ENCODE data around the gene NME4. TPM values are rescaled to one million over a fixed set of nuclear protein-coding genes. Genes with fewer than 3 reads are reported as not detected.
A peak's percentile ranks its signal among the peaks of the same experiment; 100 is the strongest.

NME4 gene
- total and polyA plus RNA-seq, 2 donors from 2014 or later = 56.6 to 100 TPM

DNA sequence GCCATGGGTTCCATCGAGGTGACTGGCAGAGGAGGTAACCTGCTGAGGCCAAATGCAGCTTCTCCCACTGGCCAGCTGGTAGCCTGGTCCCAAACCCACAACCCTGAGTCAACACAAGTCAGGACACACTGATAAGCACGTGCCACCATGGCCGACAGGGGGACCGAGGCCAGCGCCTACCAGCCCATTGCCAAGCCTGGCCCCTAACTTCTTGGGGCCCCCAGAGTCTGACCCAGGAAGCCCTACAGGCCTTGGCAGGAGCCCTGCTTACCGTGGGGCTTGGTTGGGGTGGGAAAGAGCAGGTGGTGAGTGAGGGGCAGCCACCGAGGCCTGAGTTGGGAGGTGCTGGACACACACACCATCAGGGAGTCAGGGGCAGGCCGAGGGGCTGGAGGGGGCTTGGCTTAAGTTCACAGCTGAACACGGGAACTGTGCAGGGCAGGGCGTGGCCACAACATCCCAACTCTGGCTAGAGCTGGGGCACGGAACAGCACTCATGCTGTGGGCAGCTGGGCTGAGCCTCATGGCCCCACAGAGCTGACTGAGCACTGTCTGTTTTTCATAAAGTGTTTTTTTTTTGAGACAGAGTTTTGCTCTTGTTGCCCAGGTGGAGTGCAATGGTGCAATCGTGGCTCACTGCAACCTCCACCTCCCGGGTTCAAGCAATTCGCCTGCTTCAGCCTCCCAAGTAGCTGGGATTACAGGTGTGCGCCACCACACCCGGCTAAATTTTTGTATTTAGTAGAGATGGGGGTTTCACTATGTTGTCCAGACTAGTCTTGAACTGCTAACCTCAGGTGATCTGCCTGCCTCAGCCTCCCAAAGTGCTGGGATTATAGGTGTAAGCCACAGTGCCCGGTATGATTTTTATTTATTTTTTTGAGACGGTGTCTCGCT is 32.2 kb upstream of the NME4 start:
- Histone ChIP-seq H3K36me3 (ENCODE audit: control insufficient read depth in 2 of 3, insufficient read depth in 3 of 3, low read length in 3 of 3) (peaks cover 0 to 8% (median 0%) of the 10 kb centered on the region in 3 donors), H3K9me3 (ENCODE audit: control insufficient read depth in 2 of 3, insufficient read depth in 1 of 3, low read length in 3 of 3) (no peaks in the 10 kb centered on the region), H3K9ac (ENCODE audit: low read length in 3 of 3) (peak overlapping the region in 1 of 3 donors; percentile 26), H3K4me3 (ENCODE audit: low read length in 3 of 3) (no peak overlapping the region), H3K4me1 (ENCODE audit: control insufficient read depth in 2 of 3, insufficient read depth in 2 of 3, low read depth in 1 of 3, low read length in 3 of 3) (peaks cover 0 to 20% (median 0%) of the 10 kb centered on the region in 3 donors), H3K27ac (ENCODE audit: low read depth in 2 of 2, low read length in 2 of 2) (peak overlapping the region in 1 of 2 donors; percentile 47), H3K27me3 (ENCODE audit: control insufficient read depth, insufficient read depth, low read length) (no peaks in the 10 kb centered on the region)
- peak in 1 of 5 donors; percentile 61 for DNase-seq
- intact Hi-C loops (cut with DNase I) = no loop called here
- no peak for FAIRE-seq
- no peak for TF ChIP-seq CTCF (IDR thresholded peaks at IDR 0.05; ENCODE audit: borderline replicate concordance, extremely low read depth, insufficient read depth)

- Histone ChIP-seq H3K36me3 (ENCODE audit: control insufficient read depth in 2 of 3, insufficient read depth in 3 of 3, low read length in 3 of 3) (peaks cover 0 to 8% (median 0%) of the 10 kb centered on the region in 3 donors), H3K9ac (ENCODE audit: low read length in 3 of 3) (no peak overlapping the region), H3K27ac (ENCODE audit: low read depth in 2 of 2, low read length in 2 of 2) (no peak overlapping the region), H3K4me3 (ENCODE audit: low read length in 3 of 3) (no peak overlapping the region), H3K27me3 (ENCODE audit: control insufficient read depth, insufficient read depth, low read length) (no peaks in the 10 kb centered on the region), H3K4me1 (ENCODE audit: control insufficient read depth in 2 of 3, insufficient read depth in 2 of 3, low read depth in 1 of 3, low read length in 3 of 3) (peaks cover 0 to 22% (median 0%) of the 10 kb centered on the region in 3 donors), H3K9me3 (ENCODE audit: control insufficient read depth in 2 of 3, insufficient read depth in 1 of 3, low read length in 3 of 3) (no peaks in the 10 kb centered on the region)
- no peak for FAIRE-seq
- DNase-seq = peak in 1 of 5 donors; percentile 51
- TF ChIP-seq CTCF (IDR thresholded peaks at IDR 0.05; ENCODE audit: borderline replicate concordance, extremely low read depth, insufficient read depth) = no peak
- intact Hi-C loops (cut with DNase I) = no loop called here
Measured at GRCh38 chr16:366476-366875, 30.5 kb upstream of the NME4 start.

DNA sequence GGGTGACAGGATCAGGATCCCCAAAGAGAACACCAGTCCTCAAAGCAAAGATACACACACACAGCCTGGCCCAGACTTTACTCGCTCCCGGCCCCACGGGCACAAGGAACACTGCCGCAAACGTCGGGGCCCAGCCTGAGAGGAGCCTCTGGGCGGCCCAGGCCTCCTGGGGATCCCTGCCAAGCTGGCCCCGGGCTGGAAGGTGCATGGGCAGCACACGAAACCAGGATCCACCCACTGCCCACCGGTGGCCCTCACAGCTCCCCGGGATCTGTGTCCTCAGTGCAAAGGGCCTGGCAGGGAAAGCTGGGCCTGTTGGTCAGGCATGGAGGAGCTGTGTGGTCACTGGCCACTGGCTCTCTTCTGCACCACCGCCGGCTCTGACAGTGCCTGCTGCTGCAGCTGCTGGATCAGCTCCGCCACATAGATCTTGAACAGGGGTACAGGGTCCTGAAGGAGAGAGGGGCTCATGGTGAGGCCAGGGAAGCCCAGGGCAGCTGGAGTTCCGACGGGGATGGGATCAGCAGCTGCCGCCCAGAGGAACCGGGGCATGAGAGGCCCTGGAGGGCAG is 29.6 kb upstream of the NME4 start:
- Histone ChIP-seq H3K9ac (ENCODE audit: low read length in 3 of 3) (no peak overlapping the region), H3K36me3 (ENCODE audit: control insufficient read depth in 2 of 3, insufficient read depth in 3 of 3, low read length in 3 of 3) (peaks cover 0 to 8% (median 0%) of the 10 kb centered on the region in 3 donors), H3K4me1 (ENCODE audit: control insufficient read depth in 2 of 3, insufficient read depth in 2 of 3, low read depth in 1 of 3, low read length in 3 of 3) (peaks cover 0 to 19% (median 0%) of the 10 kb centered on the region in 3 donors), H3K27ac (ENCODE audit: low read depth in 2 of 2, low read length in 2 of 2) (no peak overlapping the region), H3K4me3 (ENCODE audit: low read length in 3 of 3) (no peak overlapping the region), H3K9me3 (ENCODE audit: control insufficient read depth in 2 of 3, insufficient read depth in 1 of 3, low read length in 3 of 3) (no peaks in the 10 kb centered on the region), H3K27me3 (ENCODE audit: control insufficient read depth, insufficient read depth, low read length) (no peaks in the 10 kb centered on the region)
- intact Hi-C loops (cut with DNase I) = no loop called here
- TF ChIP-seq CTCF (IDR thresholded peaks at IDR 0.05; ENCODE audit: borderline replicate concordance, extremely low read depth, insufficient read depth) = no peak
- no peak for FAIRE-seq
- no peak for DNase-seq

All from kidney (tissue), 14 donors.